GM13977 (cell line): ENCODE results near the gene CNTN5.

Experiments
- DNase-seq: peaks from one replicate; pipeline ENCODE4 v3.0.0; 2012; ENCODE audit warnings: low spot score
- CTCF ChIP-seq: IDR thresholded peaks from 2 replicates; pipeline ENCODE4 v1.5.1; 2012; ENCODE audit warnings: mild to moderate bottlenecking, control low read depth; ENCODE audit not compliant: insufficient read depth; ENCODE audit errors: extremely low read depth, missing control alignments
- in situ Hi-C: fragments of 300-500 bp; cut with MboI; formaldehyde crosslinking; loops from one replicate; pipeline ENCODE4 v1.12.0; 2022; ENCODE audit warnings: low sequenced_read_pairs, low pct_unique_long_range_greater_than_20kb, mixed read lengths, inconsistent platforms; ENCODE audit not compliant: unreplicated experiment

Gene CNTN5

GRCh38 chr11:99716302-99716701 is 695.6 kb downstream of the CNTN5 start:
- in situ Hi-C loops, result no loop called here
- no peak for TF ChIP-seq CTCF
- no peak for DNase-seq

GRCh38 chr11:99718291-99718690 is 697.5 kb downstream of the CNTN5 start:
- in situ Hi-C loops, result no loop called here
- TF ChIP-seq CTCF, result no peak
- no peak for DNase-seq

- peak; percentile 13 for DNase-seq
- in situ Hi-C loops, result no loop called here
Measured at GRCh38 chr11:99739464-99740089, 718.8 kb downstream of the CNTN5 start.

GRCh38 chr11:99742501-99742900 is 721.8 kb downstream of the CNTN5 start:
- in situ Hi-C loops, result no loop called here
- no peak for TF ChIP-seq CTCF
- no peak for DNase-seq

More at GRCh38 chr11:99739464-99740089, 718.8 kb downstream of the CNTN5 start:
- TF ChIP-seq CTCF, result peak; percentile 46

GRCh38 chr11:99759787-99760186 is 739.0 kb downstream of the CNTN5 start:
- in situ Hi-C loops, result no loop called here
- no peak for TF ChIP-seq CTCF
- no peak for DNase-seq

- in situ Hi-C loops, result no loop called here
- no peak for TF ChIP-seq CTCF
Measured at GRCh38 chr11:99766811-99767210, 746.1 kb downstream of the CNTN5 start.

GRCh38 chr11:99773646-99774045 is 752.9 kb downstream of the CNTN5 start:
- no peak for DNase-seq
- no peak for TF ChIP-seq CTCF

More at GRCh38 chr11:99766811-99767210, 746.1 kb downstream of the CNTN5 start:
- no peak for DNase-seq

More at GRCh38 chr11:99773646-99774045, 752.9 kb downstream of the CNTN5 start:
- in situ Hi-C loops, result no loop called here
